ENCODE data around the gene PRKAG2.

Gene PRKAG2

DNA sequence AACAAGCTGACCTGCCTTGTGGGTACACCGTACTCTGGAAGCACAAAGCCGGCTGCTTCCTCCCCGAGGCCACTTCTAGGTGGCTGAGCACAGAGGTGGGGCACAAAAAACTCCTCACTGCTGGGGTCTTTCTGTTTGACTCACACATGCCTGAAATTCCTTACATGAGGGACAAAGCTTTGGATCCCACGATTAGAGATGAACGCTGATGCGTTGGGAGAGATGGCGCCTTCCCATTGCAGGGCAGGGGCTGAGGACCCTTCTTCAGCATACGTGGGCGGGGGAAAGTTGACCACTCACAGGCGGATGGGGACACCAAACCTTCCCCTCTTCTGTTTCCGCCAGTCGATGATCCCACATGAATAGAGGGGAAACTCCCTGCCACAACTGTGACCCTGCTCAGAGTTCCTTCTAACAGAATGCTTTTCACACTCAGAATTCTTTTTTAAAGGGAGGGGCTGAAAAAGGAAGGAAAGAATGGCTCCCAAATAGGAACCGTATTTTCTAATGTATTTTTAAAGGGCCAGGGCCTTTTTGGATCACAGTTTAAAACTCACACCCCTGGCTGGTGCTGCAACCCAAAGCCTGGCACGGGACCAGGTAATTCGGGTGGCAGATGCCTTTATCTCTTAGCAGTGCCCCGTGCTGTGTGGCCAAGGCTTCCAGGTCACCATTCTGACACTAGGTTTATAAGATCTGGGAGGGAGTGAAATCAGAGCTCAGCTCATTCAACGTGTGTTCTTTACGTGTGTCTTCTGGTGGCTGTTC is 134.0 kb downstream of the PRKAG2 start:
- H3K9me3 ChIP-seq (ENCODE audit: insufficient read depth, low read depth, low read length), result no peaks in the 10 kb centered on the region
- no peak overlapping the region for H3K4me3 ChIP-seq (ENCODE audit: low read length, poor library complexity, severe bottlenecking)
- H2AFZ ChIP-seq (ENCODE audit: low read length), result no peak overlapping the region
- no peaks in the 10 kb centered on the region for H3K9me2 ChIP-seq (replicated peaks; ENCODE audit: low read depth, low read length)
- no peaks in the 10 kb centered on the region for H3K79me2 ChIP-seq (ENCODE audit: insufficient read depth, low read length)
- no peaks in the 10 kb centered on the region for H3F3A ChIP-seq (ENCODE audit: low read depth)
- TF ChIP-seq CTCF (conservative IDR thresholded peaks at IDR 0.05; ENCODE audit: low read length), result no peak
- no peak for TF ChIP-seq EZH2phosphoT487 (IDR thresholded peaks at IDR 0.05; ENCODE audit: borderline replicate concordance)
- H3K27me3 ChIP-seq (ENCODE audit: insufficient read depth, low read length, poor library complexity, severe bottlenecking), result no peaks in the 10 kb centered on the region
- H3K36me3 ChIP-seq (ENCODE audit: insufficient read depth, low read length), result no peaks in the 10 kb centered on the region
- no peaks in the 10 kb centered on the region for H3K4me1 ChIP-seq (ENCODE audit: insufficient read depth, low read length, poor library complexity, severe bottlenecking)
- no peaks in the 10 kb centered on the region for H4K20me1 ChIP-seq (ENCODE audit: insufficient read depth, low read length, poor library complexity, severe bottlenecking)
- H3K4me2 ChIP-seq (ENCODE audit: low read depth, low read length, poor library complexity, severe bottlenecking), result no peak overlapping the region
- no peak overlapping the region for H3K9ac ChIP-seq (ENCODE audit: low read depth, low read length, poor library complexity, severe bottlenecking)

- Histone ChIP-seq H4K20me1 (ENCODE audit: insufficient read depth, low read length, poor library complexity, severe bottlenecking) (no peaks in the 10 kb centered on the region), H3F3A (ENCODE audit: low read depth) (no peaks in the 10 kb centered on the region), H3K4me1 (ENCODE audit: insufficient read depth, low read length, poor library complexity, severe bottlenecking) (no peaks in the 10 kb centered on the region), H2AFZ (ENCODE audit: low read length) (no peak overlapping the region), H3K36me3 (ENCODE audit: insufficient read depth, low read length) (no peaks in the 10 kb centered on the region), H3K9me2 (replicated peaks; ENCODE audit: low read depth, low read length) (no peaks in the 10 kb centered on the region), H3K9ac (ENCODE audit: low read depth, low read length, poor library complexity, severe bottlenecking) (no peak overlapping the region), H3K79me2 (ENCODE audit: insufficient read depth, low read length) (no peaks in the 10 kb centered on the region), H3K27me3 (ENCODE audit: insufficient read depth, low read length, poor library complexity, severe bottlenecking) (no peaks in the 10 kb centered on the region), H3K4me3 (ENCODE audit: low read length, poor library complexity, severe bottlenecking) (no peak overlapping the region), H3K4me2 (ENCODE audit: low read depth, low read length, poor library complexity, severe bottlenecking) (no peak overlapping the region), H3K9me3 (ENCODE audit: insufficient read depth, low read depth, low read length) (no peaks in the 10 kb centered on the region)
- TF ChIP-seq EZH2phosphoT487 (IDR thresholded peaks at IDR 0.05; ENCODE audit: borderline replicate concordance), result no peak
- TF ChIP-seq CTCF (conservative IDR thresholded peaks at IDR 0.05; ENCODE audit: low read length), result no peak
Measured at GRCh38 chr7:151741585-151741984, 135.3 kb downstream of the PRKAG2 start.

- H3K4me1 ChIP-seq (ENCODE audit: insufficient read depth, low read length, poor library complexity, severe bottlenecking), result no peaks in the 10 kb centered on the region
- no peak for TF ChIP-seq CTCF (conservative IDR thresholded peaks at IDR 0.05; ENCODE audit: low read length)
- TF ChIP-seq EZH2phosphoT487 (IDR thresholded peaks at IDR 0.05; ENCODE audit: borderline replicate concordance), result no peak
- no peak overlapping the region for H3K4me2 ChIP-seq (ENCODE audit: low read depth, low read length, poor library complexity, severe bottlenecking)
Measured at GRCh38 chr7:151740081-151740851, 136.6 kb downstream of the PRKAG2 start.

More at GRCh38 chr7:151740081-151740851, 136.6 kb downstream of the PRKAG2 start:
- no peaks in the 10 kb centered on the region for H3K27me3 ChIP-seq (ENCODE audit: insufficient read depth, low read length, poor library complexity, severe bottlenecking)
- H4K20me1 ChIP-seq (ENCODE audit: insufficient read depth, low read length, poor library complexity, severe bottlenecking), result no peaks in the 10 kb centered on the region
- no peak overlapping the region for H3K9ac ChIP-seq (ENCODE audit: low read depth, low read length, poor library complexity, severe bottlenecking)
- H3K79me2 ChIP-seq (ENCODE audit: insufficient read depth, low read length), result no peaks in the 10 kb centered on the region
- no peaks in the 10 kb centered on the region for H3K9me3 ChIP-seq (ENCODE audit: insufficient read depth, low read depth, low read length)
- H3F3A ChIP-seq (ENCODE audit: low read depth), result no peaks in the 10 kb centered on the region
- no peaks in the 10 kb centered on the region for H3K9me2 ChIP-seq (replicated peaks; ENCODE audit: low read depth, low read length)
- no peaks in the 10 kb centered on the region for H3K36me3 ChIP-seq (ENCODE audit: insufficient read depth, low read length)
- H2AFZ ChIP-seq (ENCODE audit: low read length), result no peak overlapping the region
- no peak overlapping the region for H3K4me3 ChIP-seq (ENCODE audit: low read length, poor library complexity, severe bottlenecking)
